Activated gamma-delta T cell treated with Interleukin-2 at 50 U/mL for 16 hours (primary cell): Measurements from ENCODE around the gene C19orf12.
"Not testable (repeated sequence)": the region's sequence is repeated elsewhere in the genome, so short reads cannot be mapped to it uniquely, and the experiment has no call there.

Source experiments
- DNase-seq: peaks from one replicate; pipeline ENCODE4 v3.0.0-alpha.2; 2020

The C19orf12 gene

DNA sequence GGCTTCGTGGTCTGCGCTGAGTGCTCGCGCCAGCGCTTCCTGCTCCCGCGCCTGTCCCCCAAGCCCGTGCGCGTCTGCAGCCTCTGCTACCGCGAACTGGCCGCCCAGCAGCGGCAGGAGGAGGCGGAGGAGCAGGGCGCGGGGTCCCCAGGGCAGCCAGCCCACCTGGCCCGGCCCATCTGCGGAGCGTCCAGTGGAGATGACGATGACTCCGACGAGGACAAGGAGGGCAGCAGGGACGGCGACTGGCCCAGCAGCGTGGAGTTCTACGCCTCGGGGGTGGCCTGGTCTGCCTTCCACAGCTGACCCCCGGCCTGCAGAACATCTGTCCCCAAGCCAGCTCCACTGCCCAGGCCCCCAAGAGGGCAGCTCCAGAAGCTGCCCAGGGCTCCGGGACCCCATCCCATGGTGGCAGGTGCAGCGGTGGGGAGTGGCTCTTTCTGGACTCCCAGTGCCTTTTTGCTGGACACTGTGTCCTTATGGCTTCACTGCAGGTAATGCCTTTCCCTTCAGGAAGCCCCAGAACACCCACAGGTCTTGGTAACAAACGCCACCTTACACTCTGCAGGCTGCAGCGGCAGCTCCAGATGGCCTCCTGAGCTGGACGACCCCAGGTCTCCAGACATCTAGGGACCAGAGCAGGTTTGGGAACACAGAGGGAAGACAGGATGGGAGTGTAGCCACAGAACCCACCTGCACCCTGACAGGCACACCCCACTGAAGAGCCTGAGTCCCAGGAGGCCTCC lies 40.5 kb downstream of the C19orf12 start:
- DNase-seq = no peak

DNA sequence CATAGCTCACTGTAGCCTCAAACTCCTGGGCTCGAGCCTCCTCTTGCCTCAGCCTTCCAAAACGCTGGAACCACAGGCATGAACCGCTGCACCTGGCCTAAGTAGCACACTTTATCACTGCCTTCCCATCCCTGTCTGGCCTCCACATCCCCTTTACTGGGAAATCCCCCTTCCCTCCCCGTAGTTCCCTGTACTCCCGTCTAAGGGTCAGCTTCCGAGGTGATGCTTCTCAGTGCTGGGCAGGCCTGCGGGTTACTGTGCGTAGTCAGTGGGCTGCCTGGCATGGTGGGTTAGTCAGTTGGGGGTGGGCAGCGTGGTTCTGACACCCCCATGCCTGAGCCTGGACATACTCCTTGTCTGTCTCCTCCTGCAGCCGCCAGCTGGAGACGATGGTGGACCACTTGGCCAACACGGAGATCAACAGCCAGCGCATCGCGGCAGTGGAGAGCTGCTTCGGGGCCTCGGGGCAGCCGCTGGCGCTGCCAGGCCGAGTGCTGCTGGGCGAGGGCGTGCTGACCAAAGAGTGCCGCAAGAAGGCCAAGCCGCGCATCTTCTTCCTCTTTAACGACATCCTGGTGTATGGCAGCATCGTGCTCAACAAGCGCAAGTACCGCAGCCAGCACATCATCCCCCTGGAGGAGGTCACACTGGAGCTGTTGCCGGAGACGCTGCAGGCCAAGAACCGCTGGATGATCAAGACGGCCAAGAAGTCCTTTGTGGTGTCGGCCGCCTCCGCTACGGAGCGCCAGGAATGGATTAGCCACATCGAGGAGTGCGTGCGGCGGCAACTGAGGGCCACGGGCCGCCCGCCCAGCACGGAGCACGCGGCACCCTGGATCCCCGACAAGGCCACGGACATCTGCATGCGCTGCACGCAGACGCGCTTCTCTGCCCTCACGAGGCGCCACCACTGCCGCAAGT lies 41.4 kb downstream of the C19orf12 start:
- DNase-seq = no peak

- peak; percentile 86 for DNase-seq
Measured at GRCh38 chr19:29672933-29673336, 42.1 kb downstream of the C19orf12 start.

GRCh38 chr19:29672319-29672932 lies 42.6 kb downstream of the C19orf12 start:
- DNase-seq = peak; percentile 7

GRCh38 chr19:29671393-29672160 lies 43.5 kb downstream of the C19orf12 start:
- DNase-seq = peak; percentile 90

DNA sequence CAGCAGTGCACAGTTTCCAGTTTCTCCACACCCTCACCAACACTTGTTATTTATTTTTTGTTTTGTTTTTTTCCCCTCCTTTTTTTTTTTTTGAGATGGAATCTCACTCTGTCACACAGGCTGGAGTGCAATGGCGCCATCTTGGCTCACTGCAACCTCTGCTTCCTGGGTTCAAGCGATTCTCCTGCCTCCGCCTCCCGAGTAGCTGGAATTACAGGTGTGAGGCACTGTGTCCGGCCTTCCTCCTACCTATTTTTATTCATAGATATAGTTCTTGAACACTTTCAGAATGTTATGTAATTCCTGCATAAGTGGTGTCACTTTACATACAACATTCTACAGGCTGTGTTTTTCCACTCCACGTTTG lies 44.1 kb downstream of the C19orf12 start:
- DNase-seq = not testable (repeated sequence)

GRCh38 chr19:29670255-29670654 lies 44.8 kb downstream of the C19orf12 start:
- DNase-seq = no peak

GRCh38 chr19:29668746-29669609 lies 46.1 kb downstream of the C19orf12 start:
- no peak for DNase-seq

DNA sequence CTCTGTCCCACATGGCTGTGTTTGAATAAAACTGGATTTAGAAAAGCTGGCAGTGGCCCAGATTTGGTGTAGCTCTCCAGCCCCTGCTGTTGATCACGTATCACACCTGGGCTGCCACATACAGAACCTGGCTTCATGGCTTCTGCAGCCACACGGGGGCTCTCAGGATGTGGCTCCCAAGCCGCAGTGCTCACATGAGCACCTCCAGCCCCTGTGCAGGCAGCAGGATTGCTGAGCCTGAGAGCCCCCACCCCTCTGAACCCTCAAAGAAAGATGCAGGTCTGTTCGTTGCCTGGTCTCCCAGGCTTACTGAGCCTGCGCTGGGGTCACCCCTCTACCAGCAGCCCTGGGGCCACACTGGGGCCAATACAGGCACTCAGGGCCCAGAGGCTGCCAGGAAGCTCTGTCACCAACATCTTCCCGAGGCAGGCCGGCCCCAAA lies 47.1 kb downstream of the C19orf12 start:
- DNase-seq = peak; percentile 70

DNA sequence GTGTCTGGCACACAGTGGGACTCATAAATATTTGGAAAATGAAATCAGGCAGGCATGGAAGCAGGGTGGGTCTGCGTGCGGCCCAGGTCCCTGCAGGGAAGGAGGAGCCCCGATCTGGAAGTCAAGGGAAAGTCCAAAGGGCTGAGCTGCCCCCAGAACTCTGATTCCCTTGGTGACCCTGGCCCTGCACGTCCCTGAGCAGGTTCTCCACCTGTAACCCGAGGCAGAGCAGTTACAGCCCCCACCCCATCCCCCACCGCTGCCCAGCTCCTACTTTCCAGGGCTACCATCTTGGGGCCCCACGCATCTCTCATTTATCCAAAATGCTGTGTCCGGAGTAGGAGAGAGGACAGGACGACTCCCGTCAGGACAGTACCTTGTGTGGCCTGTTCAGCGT lies 47.7 kb downstream of the C19orf12 start:
- DNase-seq = no peak

DNA sequence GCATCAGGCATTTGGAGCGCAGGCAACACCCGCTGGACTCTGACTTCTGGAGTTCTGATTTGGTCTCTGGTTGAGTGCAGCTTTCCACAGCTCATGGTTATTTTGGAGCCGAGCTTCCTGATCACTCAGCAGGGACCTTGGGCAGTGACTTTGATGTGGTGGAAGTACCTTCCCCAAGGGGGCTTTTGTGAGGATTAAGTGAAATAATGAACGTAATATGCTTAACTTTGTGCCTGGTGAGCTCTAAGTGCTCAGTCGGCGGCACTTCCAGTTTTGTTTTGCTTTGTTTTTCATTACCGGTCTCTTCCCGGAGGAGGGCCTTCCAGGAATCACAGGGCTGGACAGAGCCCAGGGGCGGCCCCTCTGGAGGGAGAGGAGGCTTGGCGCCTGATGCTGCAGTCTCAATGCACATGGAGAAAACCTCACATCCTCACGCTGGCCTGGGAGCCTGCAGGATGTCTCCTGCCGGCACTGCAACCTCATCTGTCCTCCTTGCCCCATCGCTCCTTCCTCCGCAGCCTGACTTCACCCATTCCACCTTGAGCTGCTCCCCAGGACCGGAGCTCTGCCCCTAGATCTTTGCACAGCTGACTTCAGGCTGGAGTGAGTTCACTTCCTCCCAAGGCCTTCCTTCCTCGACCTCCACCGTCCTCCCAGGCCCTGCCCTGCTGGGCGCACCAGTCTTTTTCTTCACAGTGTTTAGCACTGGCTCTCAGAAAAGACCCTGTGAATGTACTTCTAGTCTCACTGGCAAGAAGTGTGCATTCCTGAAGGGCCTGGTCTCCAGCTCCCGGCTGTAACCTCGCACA lies 48.3 kb downstream of the C19orf12 start:
- no peak for DNase-seq

DNA sequence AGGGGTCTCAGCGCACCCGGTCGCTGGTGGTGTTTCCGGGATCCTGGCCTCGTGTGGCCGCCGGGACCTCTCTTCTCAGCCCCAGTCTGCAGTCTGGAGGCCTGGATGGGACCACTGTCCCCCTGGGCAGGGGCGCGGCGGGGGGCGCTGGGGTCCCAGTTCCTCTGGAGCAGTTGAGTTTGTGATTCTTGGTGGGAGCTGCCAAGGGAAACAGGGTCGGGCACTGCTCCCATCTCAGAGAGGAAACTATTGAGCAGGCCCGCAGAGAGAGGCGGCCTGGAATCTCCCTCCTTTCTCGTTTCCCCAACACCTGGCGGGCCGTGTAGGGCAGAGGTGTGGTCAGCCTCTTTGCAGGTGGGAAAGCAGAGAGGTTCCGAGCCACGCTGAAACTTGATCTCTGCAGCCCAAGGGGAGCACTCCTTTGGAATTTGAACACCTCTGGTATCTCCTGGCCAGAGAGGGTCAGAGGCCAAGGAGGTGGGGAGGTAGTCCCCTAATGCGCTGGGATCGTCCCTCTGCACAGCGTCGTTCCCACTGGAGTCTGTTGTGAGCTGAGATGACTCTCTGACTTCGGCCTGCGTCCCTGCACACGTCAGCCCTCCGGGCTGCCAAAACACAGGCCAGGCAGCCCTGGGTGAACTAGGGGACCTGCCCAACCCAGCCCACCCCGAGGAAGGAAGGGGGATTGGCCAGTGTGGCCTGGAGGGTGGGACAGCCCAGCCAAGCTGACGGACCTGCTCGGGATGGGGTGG lies 49.1 kb downstream of the C19orf12 start:
- DNase-seq = no peak

DNA sequence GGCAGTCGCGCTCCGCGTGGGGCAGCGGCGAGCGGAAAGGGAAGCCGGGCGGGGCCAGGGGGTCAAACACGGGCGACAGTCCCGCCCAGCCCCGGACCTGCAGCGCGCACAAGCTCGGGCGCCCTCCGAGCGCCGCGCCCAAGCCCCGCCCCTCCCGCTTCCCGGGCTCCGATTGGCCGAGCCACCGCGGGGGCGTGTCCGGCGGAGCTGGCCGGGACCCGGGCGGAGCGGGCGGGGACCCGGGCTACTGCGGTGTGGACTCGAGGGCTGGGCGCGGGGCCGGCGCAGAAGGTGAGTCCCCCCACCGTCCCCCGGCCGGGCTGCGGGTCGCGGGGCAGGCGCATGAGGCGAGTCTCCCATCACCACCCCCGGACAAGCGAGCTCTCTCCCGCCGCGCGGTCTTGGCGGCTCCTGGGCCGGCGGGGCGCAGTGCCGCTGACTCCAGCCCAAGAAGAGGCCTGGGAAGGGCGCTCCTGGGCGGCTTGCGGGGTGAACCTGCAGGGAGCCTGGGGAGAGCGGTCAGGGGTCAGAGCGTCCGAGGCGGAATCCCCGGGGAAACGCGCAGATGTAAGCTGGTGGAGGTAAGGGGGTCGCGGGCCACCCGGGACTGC lies 49.7 kb downstream of the C19orf12 start, which contains the start of gene PLEKHF1:
Gene PLEKHF1 (plus strand): TSS at position 247 of the 611 bp plus-strand sequence. CDS start 8,379 bp downstream, outside the sequence.
- DNase-seq = peak; percentile 73

GRCh38 chr19:29664753-29665214 lies 50.3 kb downstream of the C19orf12 start:
- no peak for DNase-seq

- no peak for DNase-seq
Measured at GRCh38 chr19:29663861-29664752, 51.0 kb downstream of the C19orf12 start.

- no peak for DNase-seq
Measured at GRCh38 chr19:29662604-29663404, 52.3 kb downstream of the C19orf12 start.

- DNase-seq = no peak
Measured at GRCh38 chr19:29662278-29662603, 52.8 kb downstream of the C19orf12 start.

DNA sequence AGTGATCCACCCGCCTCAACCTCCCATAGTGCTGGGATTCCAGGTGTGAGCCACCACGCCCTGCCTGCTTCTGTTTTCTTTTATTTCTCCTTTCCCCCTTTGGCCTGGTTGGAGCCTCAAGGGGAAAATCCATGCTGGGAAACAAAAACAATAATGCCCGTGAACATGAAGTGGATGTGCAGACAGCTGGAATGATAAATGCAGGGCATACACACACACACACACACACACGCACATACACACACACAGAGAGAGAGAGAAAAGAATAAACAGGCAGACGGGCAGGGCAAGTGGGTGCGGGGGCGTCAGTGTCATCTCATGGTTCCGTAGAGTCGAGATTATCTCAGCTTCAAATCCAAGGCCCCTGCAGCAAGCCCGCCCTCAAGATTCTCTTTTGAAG lies 54.2 kb downstream of the C19orf12 start:
- no peak for DNase-seq
